WTC11 (cell line): ENCODE results near the gene PPM1L. TPM values are rescaled to one million over a fixed set of nuclear protein-coding genes. Genes with fewer than 3 reads are reported as not detected.

Experiments
- ATAC-seq: fragments of 200-7000 bp; cut with Tn5 transposase; 2 replicates; pipeline ENCODE4 v1.10.0; 2021; ENCODE audit warnings: mild to moderate bottlenecking, moderate library complexity
- CTCF ChIA-PET: fragments of 300-600 bp; sonication (Branson Sonifier 250); formaldehyde crosslinking; loops from one replicate; lab custom pipeline; 2021; ENCODE audit warnings: antibody characterized with exemption; lab: Charles Lee
- POLR2A ChIA-PET: fragments of 350-600 bp; sonication (Branson Sonifier 250); formaldehyde crosslinking; loops from one replicate; lab custom pipeline; 2021; ENCODE audit warnings: antibody characterized with exemption; lab: Charles Lee
- DNase-seq: peaks from one replicate; pipeline ENCODE4 v3.0.0; 2021; ENCODE audit warnings: low spot score
- H3K27ac Mint-ChIP-seq: 2 replicates; pipeline ENCODE4 v1.8.0; 2021; ENCODE audit warnings: mixed read lengths
- H3K27me3 Mint-ChIP-seq: 2 replicates; pipeline ENCODE4 v1.8.0; 2021; ENCODE audit warnings: low read depth, mild to moderate bottlenecking, moderate library complexity, mixed read lengths
- H3K36me3 Mint-ChIP-seq: 2 replicates; pipeline ENCODE4 v1.8.0; 2021; ENCODE audit warnings: mixed read lengths
- H3K4me1 Mint-ChIP-seq: 2 replicates; pipeline ENCODE4 v1.8.0; 2022; ENCODE audit warnings: mixed read lengths
- H3K4me3 Mint-ChIP-seq: 2 replicates; pipeline ENCODE4 v1.8.0; 2021; ENCODE audit warnings: mild to moderate bottlenecking, moderate library complexity, mixed read lengths
- H3K9me3 Mint-ChIP-seq: 2 replicates; pipeline ENCODE4 v1.8.0; 2021; ENCODE audit warnings: mixed read lengths
- ESRRA ChIP-seq: sonication (generic); formaldehyde crosslinking; IDR thresholded peaks from 2 replicates; pipeline ENCODE4 v1.8.1; 2022; ENCODE audit warnings: mild to moderate bottlenecking, missing genetic modification reagents, borderline replicate concordance
- FOXK1 ChIP-seq: sonication (generic); formaldehyde crosslinking; IDR thresholded peaks from 2 replicates; pipeline ENCODE4 v1.8.0; 2022; ENCODE audit warnings: mild to moderate bottlenecking, moderate library complexity, missing genetic modification reagents
- JAZF1 ChIP-seq: fragments of 250-450 bp; sonication (Bioruptor Pico); IDR thresholded peaks from 2 replicates; pipeline ENCODE4 v1.9.0; 2021; ENCODE audit warnings: moderate library complexity, mild to moderate bottlenecking, inconsistent platforms
- MXD4 ChIP-seq: fragments of 250-450 bp; sonication (Bioruptor Pico); IDR thresholded peaks from 2 replicates; pipeline ENCODE4 v1.8.0; 2021; ENCODE audit warnings: mild to moderate bottlenecking, moderate library complexity, borderline replicate concordance
- NFYB ChIP-seq: sonication (generic); formaldehyde crosslinking; conservative IDR thresholded peaks from 2 replicates; pipeline ENCODE4 v1.8.0; 2022; ENCODE audit warnings: low read depth, missing genetic modification reagents
- NR1H2 ChIP-seq: sonication (generic); formaldehyde crosslinking; IDR thresholded peaks from 2 replicates; pipeline ENCODE4 v1.9.0; 2021; ENCODE audit warnings: mild to moderate bottlenecking, moderate library complexity, missing genetic modification reagents
- OVOL2 ChIP-seq: fragments of 250-450 bp; sonication (Bioruptor Pico); IDR thresholded peaks from 2 replicates; pipeline ENCODE4 v1.9.0; 2021; ENCODE audit warnings: mild to moderate bottlenecking, borderline replicate concordance
- SMAD4 ChIP-seq: sonication (generic); formaldehyde crosslinking; IDR thresholded peaks from 2 replicates; pipeline ENCODE4 v1.8.0; 2022; ENCODE audit warnings: mild to moderate bottlenecking, missing genetic modification reagents
- SOX15 ChIP-seq: fragments of 250-450 bp; sonication (Bioruptor Pico); IDR thresholded peaks from 2 replicates; pipeline ENCODE4 v1.9.0; 2021; ENCODE audit warnings: mild to moderate bottlenecking
- TEAD4 ChIP-seq: sonication (generic); formaldehyde crosslinking; IDR thresholded peaks from 2 replicates; pipeline ENCODE4 v1.8.0; 2022; ENCODE audit warnings: mild to moderate bottlenecking, missing genetic modification reagents
- TP53 ChIP-seq: sonication (generic); formaldehyde crosslinking; IDR thresholded peaks from 2 replicates; pipeline ENCODE4 v1.8.1; 2023; ENCODE audit warnings: mild to moderate bottlenecking, missing genetic modification reagents
- ZNF121 ChIP-seq: sonication (generic); formaldehyde crosslinking; IDR thresholded peaks from 2 replicates; pipeline ENCODE4 v1.8.0; 2023; ENCODE audit warnings: missing genetic modification reagents
- ZNF219 ChIP-seq: sonication (generic); formaldehyde crosslinking; IDR thresholded peaks from 2 replicates; pipeline ENCODE4 v1.8.0; 2023; ENCODE audit warnings: missing genetic modification reagents, mild to moderate bottlenecking, borderline replicate concordance
- ZNF416 ChIP-seq: fragments of 250-450 bp; sonication (Bioruptor Pico); IDR thresholded peaks from 2 replicates; pipeline ENCODE4 v1.9.0; 2021; ENCODE audit warnings: mild to moderate bottlenecking, inconsistent platforms
- ZNF423 ChIP-seq: fragments of 250-450 bp; sonication (Bioruptor Pico); IDR thresholded peaks from 2 replicates; pipeline ENCODE4 v2.1.2; 2022; ENCODE audit warnings: mild to moderate bottlenecking, moderate library complexity
- total RNA-seq: library from RNA; stranded (reverse); gene quantifications from 3 replicates; pipeline ENCODE4 v1.2.3, GENCODE V29; 2021
- TF ChIP-seq, protein P1 (sequence below): sonication (generic); formaldehyde crosslinking; IDR thresholded peaks from 2 replicates; pipeline ENCODE4 v1.8.1; 2023; ENCODE audit warnings: mild to moderate bottlenecking, missing genetic modification reagents
- TF ChIP-seq, protein P2 (sequence below): sonication (generic); formaldehyde crosslinking; IDR thresholded peaks from 2 replicates; pipeline ENCODE4 v1.8.0; 2023; ENCODE audit warnings: missing genetic modification reagents
- TF ChIP-seq, protein P3 (sequence below): fragments of 250-450 bp; sonication (Bioruptor Pico); IDR thresholded peaks from 2 replicates; pipeline ENCODE4 v1.9.0; 2021; ENCODE audit warnings: mild to moderate bottlenecking, borderline replicate concordance
- TF ChIP-seq, protein P4 (sequence below): sonication (generic); formaldehyde crosslinking; conservative IDR thresholded peaks from 2 replicates; pipeline ENCODE4 v1.8.1; 2022; ENCODE audit warnings: mild to moderate bottlenecking, missing genetic modification reagents
- TF ChIP-seq, protein P5 (sequence below): sonication (generic); formaldehyde crosslinking; IDR thresholded peaks from 2 replicates; pipeline ENCODE4 v1.8.1; 2023; ENCODE audit warnings: mild to moderate bottlenecking, missing genetic modification reagents, borderline replicate concordance

PPM1L gene
- total RNA-seq, 1 experiment from 2014 or later: 18.1 TPM

DNA sequence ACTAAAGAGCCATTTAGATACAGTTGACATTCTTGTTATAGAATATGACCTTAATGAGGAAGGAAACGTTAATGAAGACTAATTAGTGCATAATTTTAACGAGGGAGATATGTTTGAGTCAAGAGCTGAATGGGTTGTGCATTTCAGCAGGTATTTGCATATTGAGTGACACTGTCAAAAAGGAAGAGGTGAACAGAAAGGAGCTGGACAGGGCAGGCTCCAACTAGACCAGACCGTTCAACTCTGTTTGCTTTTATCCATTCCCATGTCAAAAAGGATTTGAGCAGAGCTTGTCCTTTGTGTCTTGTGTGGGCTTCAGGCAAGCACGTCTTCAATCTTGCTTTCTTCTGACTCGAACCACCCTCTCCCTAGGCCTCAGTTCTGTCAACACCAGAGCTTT lies 308.4 kb downstream of the PPM1L start:
- Mint-ChIP-seq H3K27ac (peak overlapping the region; percentile 40; the same call in 1 of the 2 replicates), H3K9me3 (no peaks in the 10 kb centered on the region; the same call in 1 of the 2 replicates), H3K36me3 (no peaks in the 10 kb centered on the region), H3K4me1 (no peaks in the 10 kb centered on the region), H3K4me3 (no peak overlapping the region), H3K27me3 (no peaks in the 10 kb centered on the region)
- ChIA-PET CTCF (no interaction called here), POLR2A (no interaction called here)
- DNase-seq (no peak), ATAC-seq (no peak)
- TF ChIP-seq NFYB (no peak), MXD4 (no peak), SMAD4 (CRISPR knock-in tag) (no peak), JAZF1 (CRISPR knock-in tag) (no peak), FOXK1 (CRISPR knock-in tag) (no peak), TP53 (CRISPR knock-in tag) (no peak), ZNF423 (no peak), NR1H2 (CRISPR knock-in tag) (no peak), ZNF416 (CRISPR knock-in tag) (no peak), ZNF219 (CRISPR knock-in tag) (no peak), OVOL2 (CRISPR knock-in tag) (no peak), TEAD4 (CRISPR knock-in tag) (no peak), ZNF121 (CRISPR knock-in tag) (no peak), SOX15 (CRISPR knock-in tag) (no peak), ESRRA (CRISPR knock-in tag) (no peak)
- TF ChIP-seq, protein P1, sequence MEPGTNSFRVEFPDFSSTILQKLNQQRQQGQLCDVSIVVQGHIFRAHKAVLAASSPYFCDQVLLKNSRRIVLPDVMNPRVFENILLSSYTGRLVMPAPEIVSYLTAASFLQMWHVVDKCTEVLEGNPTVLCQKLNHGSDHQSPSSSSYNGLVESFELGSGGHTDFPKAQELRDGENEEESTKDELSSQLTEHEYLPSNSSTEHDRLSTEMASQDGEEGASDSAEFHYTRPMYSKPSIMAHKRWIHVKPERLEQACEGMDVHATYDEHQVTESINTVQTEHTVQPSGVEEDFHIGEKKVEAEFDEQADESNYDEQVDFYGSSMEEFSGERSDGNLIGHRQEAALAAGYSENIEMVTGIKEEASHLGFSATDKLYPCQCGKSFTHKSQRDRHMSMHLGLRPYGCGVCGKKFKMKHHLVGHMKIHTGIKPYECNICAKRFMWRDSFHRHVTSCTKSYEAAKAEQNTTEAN (CRISPR knock-in tag): no peak
- TF ChIP-seq, protein P2, sequence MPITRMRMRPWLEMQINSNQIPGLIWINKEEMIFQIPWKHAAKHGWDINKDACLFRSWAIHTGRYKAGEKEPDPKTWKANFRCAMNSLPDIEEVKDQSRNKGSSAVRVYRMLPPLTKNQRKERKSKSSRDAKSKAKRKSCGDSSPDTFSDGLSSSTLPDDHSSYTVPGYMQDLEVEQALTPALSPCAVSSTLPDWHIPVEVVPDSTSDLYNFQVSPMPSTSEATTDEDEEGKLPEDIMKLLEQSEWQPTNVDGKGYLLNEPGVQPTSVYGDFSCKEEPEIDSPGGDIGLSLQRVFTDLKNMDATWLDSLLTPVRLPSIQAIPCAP (CRISPR knock-in tag): no peak
- TF ChIP-seq, protein P3, sequence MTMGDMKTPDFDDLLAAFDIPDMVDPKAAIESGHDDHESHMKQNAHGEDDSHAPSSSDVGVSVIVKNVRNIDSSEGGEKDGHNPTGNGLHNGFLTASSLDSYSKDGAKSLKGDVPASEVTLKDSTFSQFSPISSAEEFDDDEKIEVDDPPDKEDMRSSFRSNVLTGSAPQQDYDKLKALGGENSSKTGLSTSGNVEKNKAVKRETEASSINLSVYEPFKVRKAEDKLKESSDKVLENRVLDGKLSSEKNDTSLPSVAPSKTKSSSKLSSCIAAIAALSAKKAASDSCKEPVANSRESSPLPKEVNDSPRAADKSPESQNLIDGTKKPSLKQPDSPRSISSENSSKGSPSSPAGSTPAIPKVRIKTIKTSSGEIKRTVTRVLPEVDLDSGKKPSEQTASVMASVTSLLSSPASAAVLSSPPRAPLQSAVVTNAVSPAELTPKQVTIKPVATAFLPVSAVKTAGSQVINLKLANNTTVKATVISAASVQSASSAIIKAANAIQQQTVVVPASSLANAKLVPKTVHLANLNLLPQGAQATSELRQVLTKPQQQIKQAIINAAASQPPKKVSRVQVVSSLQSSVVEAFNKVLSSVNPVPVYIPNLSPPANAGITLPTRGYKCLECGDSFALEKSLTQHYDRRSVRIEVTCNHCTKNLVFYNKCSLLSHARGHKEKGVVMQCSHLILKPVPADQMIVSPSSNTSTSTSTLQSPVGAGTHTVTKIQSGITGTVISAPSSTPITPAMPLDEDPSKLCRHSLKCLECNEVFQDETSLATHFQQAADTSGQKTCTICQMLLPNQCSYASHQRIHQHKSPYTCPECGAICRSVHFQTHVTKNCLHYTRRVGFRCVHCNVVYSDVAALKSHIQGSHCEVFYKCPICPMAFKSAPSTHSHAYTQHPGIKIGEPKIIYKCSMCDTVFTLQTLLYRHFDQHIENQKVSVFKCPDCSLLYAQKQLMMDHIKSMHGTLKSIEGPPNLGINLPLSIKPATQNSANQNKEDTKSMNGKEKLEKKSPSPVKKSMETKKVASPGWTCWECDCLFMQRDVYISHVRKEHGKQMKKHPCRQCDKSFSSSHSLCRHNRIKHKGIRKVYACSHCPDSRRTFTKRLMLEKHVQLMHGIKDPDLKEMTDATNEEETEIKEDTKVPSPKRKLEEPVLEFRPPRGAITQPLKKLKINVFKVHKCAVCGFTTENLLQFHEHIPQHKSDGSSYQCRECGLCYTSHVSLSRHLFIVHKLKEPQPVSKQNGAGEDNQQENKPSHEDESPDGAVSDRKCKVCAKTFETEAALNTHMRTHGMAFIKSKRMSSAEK (CRISPR knock-in tag): no peak
- TF ChIP-seq, protein P4, sequence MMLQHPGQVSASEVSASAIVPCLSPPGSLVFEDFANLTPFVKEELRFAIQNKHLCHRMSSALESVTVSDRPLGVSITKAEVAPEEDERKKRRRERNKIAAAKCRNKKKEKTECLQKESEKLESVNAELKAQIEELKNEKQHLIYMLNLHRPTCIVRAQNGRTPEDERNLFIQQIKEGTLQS (CRISPR knock-in tag): no peak
- TF ChIP-seq, protein P5, sequence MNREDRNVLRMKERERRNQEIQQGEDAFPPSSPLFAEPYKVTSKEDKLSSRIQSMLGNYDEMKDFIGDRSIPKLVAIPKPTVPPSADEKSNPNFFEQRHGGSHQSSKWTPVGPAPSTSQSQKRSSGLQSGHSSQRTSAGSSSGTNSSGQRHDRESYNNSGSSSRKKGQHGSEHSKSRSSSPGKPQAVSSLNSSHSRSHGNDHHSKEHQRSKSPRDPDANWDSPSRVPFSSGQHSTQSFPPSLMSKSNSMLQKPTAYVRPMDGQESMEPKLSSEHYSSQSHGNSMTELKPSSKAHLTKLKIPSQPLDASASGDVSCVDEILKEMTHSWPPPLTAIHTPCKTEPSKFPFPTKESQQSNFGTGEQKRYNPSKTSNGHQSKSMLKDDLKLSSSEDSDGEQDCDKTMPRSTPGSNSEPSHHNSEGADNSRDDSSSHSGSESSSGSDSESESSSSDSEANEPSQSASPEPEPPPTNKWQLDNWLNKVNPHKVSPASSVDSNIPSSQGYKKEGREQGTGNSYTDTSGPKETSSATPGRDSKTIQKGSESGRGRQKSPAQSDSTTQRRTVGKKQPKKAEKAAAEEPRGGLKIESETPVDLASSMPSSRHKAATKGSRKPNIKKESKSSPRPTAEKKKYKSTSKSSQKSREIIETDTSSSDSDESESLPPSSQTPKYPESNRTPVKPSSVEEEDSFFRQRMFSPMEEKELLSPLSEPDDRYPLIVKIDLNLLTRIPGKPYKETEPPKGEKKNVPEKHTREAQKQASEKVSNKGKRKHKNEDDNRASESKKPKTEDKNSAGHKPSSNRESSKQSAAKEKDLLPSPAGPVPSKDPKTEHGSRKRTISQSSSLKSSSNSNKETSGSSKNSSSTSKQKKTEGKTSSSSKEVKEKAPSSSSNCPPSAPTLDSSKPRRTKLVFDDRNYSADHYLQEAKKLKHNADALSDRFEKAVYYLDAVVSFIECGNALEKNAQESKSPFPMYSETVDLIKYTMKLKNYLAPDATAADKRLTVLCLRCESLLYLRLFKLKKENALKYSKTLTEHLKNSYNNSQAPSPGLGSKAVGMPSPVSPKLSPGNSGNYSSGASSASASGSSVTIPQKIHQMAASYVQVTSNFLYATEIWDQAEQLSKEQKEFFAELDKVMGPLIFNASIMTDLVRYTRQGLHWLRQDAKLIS: no peak
